NCI-H1694 (cell line): Measurements from ENCODE around the gene VPS18.
"Not testable (repeated sequence)": the region's sequence is repeated elsewhere in the genome, so short reads cannot be mapped to it uniquely, and the experiment has no call there.

ENCODE experiments used
- DNase-seq: peaks from one replicate; lab custom pipeline; 2025; lab: John Stamatoyannopoulos, UW

VPS18 gene

GRCh38 chr15:40893733-40894680 is at the start of gene VPS18:
VPS18 (plus strand) TSS chr15:40894450; CDS start chr15:40894769, 319 bp downstream.
- peak; percentile 92 for DNase-seq

GRCh38 chr15:40844696-40845030 is 49.6 kb upstream of the VPS18 start:
- no peak for DNase-seq

GRCh38 chr15:40845036-40845435 is 49.2 kb upstream of the VPS18 start:
- no peak for DNase-seq

GRCh38 chr15:40845511-40846284 is 48.6 kb upstream of the VPS18 start:
- no peak for DNase-seq

GRCh38 chr15:40846841-40847222 is 47.4 kb upstream of the VPS18 start:
- no peak for DNase-seq

GRCh38 chr15:40847223-40847961 is 46.9 kb upstream of the VPS18 start:
- DNase-seq, result no peak

- no peak for DNase-seq
These were observed 43.6 kb upstream of the VPS18 start for GRCh38 chr15:40850576-40851112.

GRCh38 chr15:40852529-40852928 is 41.7 kb upstream of the VPS18 start:
- no peak for DNase-seq

- DNase-seq, result no peak
These were observed 40.9 kb upstream of the VPS18 start for GRCh38 chr15:40853241-40853890.

GRCh38 chr15:40854161-40854560 is 40.1 kb upstream of the VPS18 start:
- DNase-seq, result no peak

- no peak for DNase-seq
These were observed 38.5 kb upstream of the VPS18 start for GRCh38 chr15:40855706-40856234.

- DNase-seq, result no peak
These were observed 37.5 kb upstream of the VPS18 start for GRCh38 chr15:40856746-40857145.

- peak; percentile 39 for DNase-seq
These were observed 36.5 kb upstream of the VPS18 start for GRCh38 chr15:40857601-40858341.

GRCh38 chr15:40858706-40859105 is 35.5 kb upstream of the VPS18 start:
- DNase-seq, result no peak

GRCh38 chr15:40859206-40859851 is 34.9 kb upstream of the VPS18 start:
- DNase-seq, result peak; percentile 59

GRCh38 chr15:40861147-40861546 is 33.1 kb upstream of the VPS18 start:
- DNase-seq, result not testable (repeated sequence)

- DNase-seq, result no peak
These were observed 30.5 kb upstream of the VPS18 start for GRCh38 chr15:40863660-40864270.

GRCh38 chr15:40867199-40867598 is 27.1 kb upstream of the VPS18 start:
- DNase-seq, result no peak

- no peak for DNase-seq
These were observed 24.6 kb upstream of the VPS18 start for GRCh38 chr15:40869686-40870085.

GRCh38 chr15:40870716-40871115 is 23.5 kb upstream of the VPS18 start:
- DNase-seq, result no peak
